H1 (cell line): ENCODE measurements around the gene AFF2. TPM values are rescaled to one million over a fixed set of nuclear protein-coding genes. Genes with fewer than 3 reads are reported as not detected.

Source experiments
- CTCF ChIA-PET: fragments of 300-600 bp; sonication (Branson Sonifier 250); formaldehyde crosslinking; loops from one replicate; lab custom pipeline; 2021; ENCODE audit not compliant: partially characterized antibody; lab: Charles Lee
- POLR2A ChIA-PET: fragments of 300-600 bp; sonication (Branson Sonifier 250); formaldehyde crosslinking; loops from one replicate; lab custom pipeline; 2021; ENCODE audit warnings: inconsistent platforms; ENCODE audit not compliant: partially characterized antibody; lab: Charles Lee
- DNase-seq, 2 experiments: peaks; one replicate each; pipeline versions ENCODE4 v3.0.0 to v3.0.0-alpha.2; 2010 to 2022; ENCODE audit warnings: low spot score in 2 of 2, low read depth in 1 of 2, mixed read lengths in 1 of 2
- FAIRE-seq: peaks from 2 replicates; lab custom pipeline; 2011; peaks lifted over from hg19 to GRCh38; lab: Jason Lieb, UNC
- H2AFZ ChIP-seq: 2 replicates; pipeline ENCODE4 v1.8.1; 2012; ENCODE audit warnings: low read length, inconsistent platforms
- H2AK5ac ChIP-seq: 2 replicates; pipeline ENCODE4 v1.6.1; 2013; ENCODE audit warnings: low read depth, low read length
- H2BK120ac ChIP-seq: replicated peaks from 2 replicates; pipeline ENCODE3; 2013; ENCODE audit warnings: low read depth, low read length, inconsistent platforms
- H2BK12ac ChIP-seq: 2 replicates; pipeline ENCODE4 v1.6.1; 2013; ENCODE audit warnings: low read depth, low read length
- H2BK15ac ChIP-seq: 2 replicates; pipeline ENCODE4 v1.6.1; 2013; ENCODE audit warnings: low read length
- H2BK20ac ChIP-seq: 2 replicates; pipeline ENCODE4 v1.6.1; 2013; ENCODE audit warnings: low read length
- H2BK5ac ChIP-seq: 2 replicates; pipeline ENCODE4 v1.6.1; 2013; ENCODE audit warnings: low read depth, low read length
- H3K14ac ChIP-seq: 2 replicates; pipeline ENCODE4 v1.6.1; 2013; ENCODE audit warnings: inconsistent platforms; ENCODE audit not compliant: insufficient read length
- H3K18ac ChIP-seq: 2 replicates; pipeline ENCODE4 v1.6.1; 2013; ENCODE audit warnings: low read length; ENCODE audit errors: extremely low read depth
- H3K23ac ChIP-seq: 2 replicates; pipeline ENCODE4 v1.6.1; 2013; ENCODE audit warnings: inconsistent platforms; ENCODE audit not compliant: insufficient read length
- H3K23me2 ChIP-seq: 2 replicates; pipeline ENCODE4 v1.6.1; 2013; ENCODE audit warnings: low read depth, low read length
- H3K27ac ChIP-seq: 2 replicates; pipeline ENCODE4 v1.6.1; 2011; ENCODE audit warnings: low read depth, low read length, inconsistent platforms
- H3K27me3 ChIP-seq, 4 experiments: replicated peaks in 1 of 4; 1 replicate in 1 of 4; 2 replicates in 3 of 4; pipeline versions ENCODE4 v1.6.1 to v1.8.1; 2011 to 2013; ENCODE audit warnings: low read length in 3 of 4, mild to moderate bottlenecking in 3 of 4, inconsistent platforms in 2 of 4, mixed read lengths in 2 of 4, moderate library complexity in 1 of 4; ENCODE audit not compliant: control insufficient read depth in 3 of 4, insufficient read depth in 3 of 4; ENCODE audit errors: extremely low read depth in 1 of 4
- H3K36me3 ChIP-seq, 4 experiments: 2 replicates each; pipeline versions ENCODE4 v1.6.1 to v1.8.1; 2011 to 2013; ENCODE audit warnings: mild to moderate bottlenecking in 4 of 4, low read length in 3 of 4, moderate library complexity in 2 of 4, control low read depth in 1 of 4, inconsistent platforms in 1 of 4; ENCODE audit not compliant: insufficient read depth in 4 of 4, control insufficient read depth in 2 of 4
- H3K4ac ChIP-seq: replicated peaks from 2 replicates; pipeline ENCODE3; 2013; ENCODE audit warnings: low read length, low read depth, mixed read lengths, inconsistent platforms; ENCODE audit not compliant: insufficient read length
- H3K4me1 ChIP-seq, 4 experiments: replicated peaks in 1 of 4; 1 replicate in 1 of 4; 2 replicates in 3 of 4; pipeline versions ENCODE4 v1.6.1 to v1.8.1; 2011 to 2013; ENCODE audit warnings: low read length in 3 of 4, inconsistent platforms in 2 of 4, mixed read lengths in 1 of 4; ENCODE audit not compliant: insufficient read depth in 4 of 4, control insufficient read depth in 3 of 4
- H3K4me2 ChIP-seq, 2 experiments: 2 replicates each; pipeline versions ENCODE4 v1.6.1 to v1.8.1; 2011 to 2013; ENCODE audit warnings: low read depth in 2 of 2, low read length in 2 of 2, control low read depth in 1 of 2, inconsistent platforms in 1 of 2, mild to moderate bottlenecking in 1 of 2; ENCODE audit not compliant: insufficient read depth in 1 of 2
- H3K4me3 ChIP-seq, 4 experiments: fragments of 200-600, 300-600 bp in 1 of 4; sonication (generic), shearing (Covaris generic), sonication (Bioruptor Twin) in 1 of 4; 2 replicates each; pipeline versions ENCODE4 v1.5.1 to v1.8.1; 2011 to 2016; ENCODE audit warnings: low read length in 4 of 4, low read depth in 3 of 4, control low read depth in 2 of 4, inconsistent platforms in 2 of 4, mild to moderate bottlenecking in 2 of 4, mixed read lengths in 1 of 4, moderate library complexity in 1 of 4; ENCODE audit not compliant: insufficient read depth in 2 of 4; ENCODE audit errors: extremely low read depth in 1 of 4
- H3K56ac ChIP-seq: replicated peaks from 2 replicates; pipeline ENCODE3; 2013; ENCODE audit warnings: low read depth, mild to moderate bottlenecking, mixed read lengths, low read length, inconsistent platforms; ENCODE audit not compliant: insufficient read length
- H3K79me1 ChIP-seq: 2 replicates; pipeline ENCODE4 v1.6.1; 2013; ENCODE audit warnings: low read depth, low read length, control low read depth
- H3K79me2 ChIP-seq, 2 experiments: 2 replicates each; pipeline versions ENCODE4 v1.6.1 to v1.8.1; 2012 to 2013; ENCODE audit warnings: low read length in 2 of 2, mild to moderate bottlenecking in 2 of 2, inconsistent platforms in 1 of 2; ENCODE audit not compliant: insufficient read depth in 2 of 2, control insufficient read depth in 1 of 2
- H3K9ac ChIP-seq, 4 experiments: replicated peaks in 1 of 4; 1 replicate in 1 of 4; 2 replicates in 3 of 4; pipeline versions ENCODE4 v1.6.1 to v1.8.1; 2011 to 2013; ENCODE audit warnings: low read depth in 3 of 4, low read length in 3 of 4, control low read depth in 2 of 4, mild to moderate bottlenecking in 2 of 4, moderate library complexity in 2 of 4, inconsistent platforms in 1 of 4; ENCODE audit errors: extremely low read depth in 1 of 4
- H3K9me3 ChIP-seq, 2 experiments: 2 replicates each; pipeline versions ENCODE4 v1.6.1 to v1.8.1; 2012 to 2013; ENCODE audit warnings: mild to moderate bottlenecking in 2 of 2, moderate library complexity in 2 of 2, control low read depth in 1 of 2, inconsistent platforms in 1 of 2, low read depth in 1 of 2, low read length in 1 of 2, mixed read lengths in 1 of 2; ENCODE audit not compliant: insufficient read depth in 2 of 2
- H4K20me1 ChIP-seq, 2 experiments: replicated peaks in 1 of 2; 2 replicates each; pipeline versions ENCODE3 to v1.8.1; 2011 to 2013; ENCODE audit warnings: inconsistent platforms in 2 of 2, low read length in 2 of 2, mild to moderate bottlenecking in 1 of 2; ENCODE audit not compliant: insufficient read depth in 2 of 2, control insufficient read depth in 1 of 2
- H4K5ac ChIP-seq: 2 replicates; pipeline ENCODE4 v1.6.1; 2013; ENCODE audit warnings: low read length, low read depth, mixed read lengths, inconsistent platforms; ENCODE audit not compliant: insufficient read length
- H4K8ac ChIP-seq: 2 replicates; pipeline ENCODE4 v1.8.0; 2013; ENCODE audit warnings: mild to moderate bottlenecking, moderate library complexity, low read length, inconsistent platforms; ENCODE audit not compliant: insufficient read depth; ENCODE audit errors: extremely low read depth
- H4K91ac ChIP-seq: replicated peaks from 2 replicates; pipeline ENCODE3; 2013; ENCODE audit warnings: low read length, mixed read lengths, inconsistent platforms; ENCODE audit not compliant: insufficient read length
- ASH2L ChIP-seq: fragments of 200-600, 300-600 bp; sonication (generic); IDR thresholded peaks from one replicate; pipeline ENCODE4 v1.7.1; 2017; ENCODE audit warnings: low read length
- BRCA1 ChIP-seq: IDR thresholded peaks from 2 replicates; pipeline ENCODE4 v1.6.1; 2012; ENCODE audit warnings: low read depth, low read length, improper control_type of control experiment
- CHD2 ChIP-seq: IDR thresholded peaks from 2 replicates; pipeline ENCODE4 v1.6.1; 2012; ENCODE audit warnings: low read length, improper control_type of control experiment
- RFX5 ChIP-seq: IDR thresholded peaks from 2 replicates; pipeline ENCODE4 v1.6.1; 2011; ENCODE audit warnings: low read depth, low read length, improper control_type of control experiment, borderline replicate concordance
- SIRT6 ChIP-seq: IDR thresholded peaks from one replicate; pipeline ENCODE4 v1.7.1; 2012; ENCODE audit warnings: low read length, inconsistent platforms
- WGBS, 2 experiments: shearing (Covaris generic) in 1 of 2; methylation state at CpG; one replicate each; pipeline versions ENCODE4 v1.1.6 to v1.1.7; 2013 to 2015; ENCODE audit warnings: low lambda C conversion rate in 2 of 2, mixed read lengths in 2 of 2, inconsistent platforms in 1 of 2, low coverage in 1 of 2, missing lambda C conversion rate in 1 of 2; ENCODE audit not compliant: insufficient replicate concordance in 2 of 2, insufficient coverage in 1 of 2, insufficient read length in 1 of 2; ENCODE audit errors: extremely low coverage in 1 of 2, missing lambda C conversion rate in 1 of 2; 5-methylcytosine and 5-hydroxymethylcytosine counted together
- polyA plus RNA-seq, 7 experiments: library from polyadenylated mRNA; depleted of rRNA in 3 of 7; stranded (reverse) in 5 of 7; unstranded in 2 of 7; fragments of >200 nt in 5 of 7; fragments of 200-250 nt in 2 of 7; gene quantifications; 1 replicate in 5 of 7; 2 replicates in 1 of 7; 4 replicates in 1 of 7; pipeline versions ENCODE4 v1.2.1 to v1.2.3, GENCODE V29; 2011 to 2013; ENCODE audit warnings: missing spikeins in 2 of 7, mixed read lengths in 2 of 7
- total RNA-seq: library from RNA; stranded (reverse); fragmentation: NEBNext Ultra II Directional; extraction: Animal tissue kit (Norgen Biotek cat#: 25700); gene quantifications from 2 replicates; pipeline ENCODE4 v1.2.1, GENCODE V29; 2021

The AFF2 gene
- total and polyA plus RNA-seq, 2 of the 8 experiments (the other 6 are each of a cell fraction or from before 2014, with no cell fraction given) = 2.0 to 7.3 TPM

DNA sequence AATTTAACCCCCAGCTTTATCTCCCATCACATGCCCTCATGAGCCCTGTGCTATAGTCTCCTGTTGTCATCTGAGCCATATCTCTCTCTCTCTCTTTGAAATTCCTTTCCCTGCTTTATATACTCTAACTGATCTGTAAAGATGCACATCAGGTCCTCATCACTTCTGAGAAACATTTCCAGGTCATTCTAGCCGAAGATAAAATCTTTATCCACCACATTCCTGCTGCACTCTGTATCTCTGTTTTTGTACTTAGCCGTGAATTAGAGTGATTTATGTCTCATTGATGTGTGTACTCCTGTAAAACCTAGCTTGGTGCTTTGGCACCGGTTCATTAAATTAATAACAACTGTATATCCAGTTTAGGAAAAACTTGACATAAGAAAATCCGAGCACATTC is 113.2 kb downstream of the AFF2 start:
- FAIRE-seq (no peak), DNase-seq (no peak)
- H2BK12ac ChIP-seq = no peak overlapping the region
- peaks cover 0 to 2% (median under 1%) of the 10 kb centered on the region in 4 experiments; a peak in 2 of 7 replicates for H3K4me1 ChIP-seq
- ChIA-PET POLR2A (no interaction called here), CTCF (interaction anchor here (0.7 kb wide), 1 partner anchor 43 kb away, joined by 3 read pairs; no protein-coding TSS in a partner anchor)
- H3K4me2 ChIP-seq = no peak overlapping the region
- no peaks in the 10 kb centered on the region; the same call in 1 of the 2 replicates for H3K23me2 ChIP-seq
- 61% methylated on average over 4 of the region's 4 CpGs; no CpG with 5 or more reads in 1 of the 2 experiments for WGBS, 2 experiments
- no peak overlapping the region for H2AFZ ChIP-seq
- H3K79me2 ChIP-seq = no peaks in the 10 kb centered on the region
- no peak overlapping the region for H2BK20ac ChIP-seq
- H3K23ac ChIP-seq = no peak overlapping the region
- no peak overlapping the region for H2BK15ac ChIP-seq
- H3K4ac ChIP-seq = no peak overlapping the region
- no peak overlapping the region for H3K9ac ChIP-seq
- H3K36me3 ChIP-seq = no peaks in the 10 kb centered on the region
- no peak overlapping the region for H3K14ac ChIP-seq
- no peak overlapping the region for H3K27ac ChIP-seq
- no peaks in the 10 kb centered on the region for H3K79me1 ChIP-seq
- H2BK120ac ChIP-seq = no peak overlapping the region
- no peaks in the 10 kb centered on the region for H3K27me3 ChIP-seq
- no peaks in the 10 kb centered on the region for H4K20me1 ChIP-seq
- no peak overlapping the region for H2BK5ac ChIP-seq
- H4K5ac ChIP-seq = no peak overlapping the region
- no peak overlapping the region for H3K4me3 ChIP-seq
- H3K18ac ChIP-seq = no peak overlapping the region
- no peak overlapping the region for H2AK5ac ChIP-seq
- no peak overlapping the region for H4K8ac ChIP-seq
- no peak overlapping the region for H4K91ac ChIP-seq
- no peak overlapping the region for H3K56ac ChIP-seq
- H3K9me3 ChIP-seq = no peaks in the 10 kb centered on the region
- TF ChIP-seq BRCA1 = no peak
- no peak for TF ChIP-seq ASH2L
- TF ChIP-seq CHD2 = no peak
- TF ChIP-seq RFX5 = no peak
- TF ChIP-seq SIRT6 = no peak
